ENCODE data around the gene ASCL2.

DNA sequence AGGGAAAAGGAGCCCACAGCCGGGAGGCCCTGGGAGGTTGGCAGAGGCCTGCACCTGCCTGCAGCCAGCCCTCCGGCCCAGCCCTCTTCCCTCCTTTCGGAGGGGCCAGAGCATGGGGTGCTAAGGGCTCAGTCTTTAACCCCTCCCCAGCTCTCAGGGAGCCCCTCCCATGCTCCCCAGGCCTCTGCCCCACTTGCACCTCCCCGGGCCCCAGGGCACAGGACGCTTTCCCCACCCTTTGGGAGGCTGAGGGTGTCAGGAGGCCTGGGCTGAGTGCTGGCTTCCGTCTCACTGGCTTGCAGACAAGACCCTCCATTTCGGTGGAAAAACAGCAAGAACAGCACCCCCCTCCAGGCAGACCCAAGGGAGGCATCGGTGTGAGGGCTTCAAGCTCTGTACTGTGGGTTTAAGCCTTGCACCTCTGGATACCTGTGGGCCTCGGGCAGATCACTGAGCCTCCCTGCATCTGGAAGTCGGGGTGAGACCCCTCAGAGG is 7.3 kb downstream of the ASCL2 start:
- TF ChIP-seq, protein P1, sequence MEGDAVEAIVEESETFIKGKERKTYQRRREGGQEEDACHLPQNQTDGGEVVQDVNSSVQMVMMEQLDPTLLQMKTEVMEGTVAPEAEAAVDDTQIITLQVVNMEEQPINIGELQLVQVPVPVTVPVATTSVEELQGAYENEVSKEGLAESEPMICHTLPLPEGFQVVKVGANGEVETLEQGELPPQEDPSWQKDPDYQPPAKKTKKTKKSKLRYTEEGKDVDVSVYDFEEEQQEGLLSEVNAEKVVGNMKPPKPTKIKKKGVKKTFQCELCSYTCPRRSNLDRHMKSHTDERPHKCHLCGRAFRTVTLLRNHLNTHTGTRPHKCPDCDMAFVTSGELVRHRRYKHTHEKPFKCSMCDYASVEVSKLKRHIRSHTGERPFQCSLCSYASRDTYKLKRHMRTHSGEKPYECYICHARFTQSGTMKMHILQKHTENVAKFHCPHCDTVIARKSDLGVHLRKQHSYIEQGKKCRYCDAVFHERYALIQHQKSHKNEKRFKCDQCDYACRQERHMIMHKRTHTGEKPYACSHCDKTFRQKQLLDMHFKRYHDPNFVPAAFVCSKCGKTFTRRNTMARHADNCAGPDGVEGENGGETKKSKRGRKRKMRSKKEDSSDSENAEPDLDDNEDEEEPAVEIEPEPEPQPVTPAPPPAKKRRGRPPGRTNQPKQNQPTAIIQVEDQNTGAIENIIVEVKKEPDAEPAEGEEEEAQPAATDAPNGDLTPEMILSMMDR (IDR thresholded peaks at IDR 0.05; ENCODE audit: low read depth, low read length, poor library complexity, severe bottlenecking): no peak
- no peak for TF ChIP-seq EZH2phosphoT487 (IDR thresholded peaks at IDR 0.05; ENCODE audit: borderline replicate concordance, low read length)
